Right cardiac atrium (tissue), 5 donors: Measurements from ENCODE around the gene FBXL16. TPM values are rescaled to one million over a fixed set of nuclear protein-coding genes. Genes with fewer than 3 reads are reported as not detected.
"Not testable (repeated sequence)": the region's sequence is repeated elsewhere in the genome, so short reads cannot be mapped to it uniquely, and the experiment has no call there.

ENCODE experiments used
- ATAC-seq, 2 donors: fragments of 200-7000 bp; cut with Tn5 transposase; one replicate each; pipeline versions ENCODE4 v1.8.0 to v1.9.1; 2020; ENCODE audit warnings: moderate library complexity in 2 of 2, mild to moderate bottlenecking in 1 of 2
- DNase-seq, 3 donors: peaks; one replicate each; pipeline ENCODE4 v3.0.0-alpha.2; 2020
- H3K27ac ChIP-seq: one replicate; pipeline ENCODE4 v1.5.1; 2013; ENCODE audit warnings: mild to moderate bottlenecking, low read length, control low read depth, moderate library complexity
- H3K27me3 ChIP-seq: one replicate; pipeline ENCODE4 v1.6.1; 2013; ENCODE audit not compliant: control insufficient read depth, insufficient read depth
- H3K4me1 ChIP-seq: one replicate; pipeline ENCODE4 v1.6.1; 2013; ENCODE audit warnings: low read length; ENCODE audit not compliant: control insufficient read depth, insufficient read depth
- H3K4me3 ChIP-seq: one replicate; pipeline ENCODE4 v1.5.1; 2013; ENCODE audit warnings: low read length, control low read depth
- H3K9me3 ChIP-seq: one replicate; pipeline ENCODE4 v1.6.1; 2013; ENCODE audit warnings: low read length; ENCODE audit not compliant: control insufficient read depth
- WGBS: extraction: QIAGEN DNeasy Blood & Tissue Kit; methylation state at CpG from one replicate; pipeline ENCODE4 v1.1.7; 2013; 5-methylcytosine and 5-hydroxymethylcytosine counted together
- intact Hi-C, 4 donors: fragments of 100-400 bp; cut with DNase I; formaldehyde crosslinking; loops; one replicate each; pipeline versions ENCODE4 v1.11.0 to v1.14.0; 2022 to 2023
- long read RNA-seq, 4 donors: library from polyadenylated mRNA; unstranded; transcript quantifications; one replicate each; pipeline ENCODE4 v2.0.0, GENCODE V29; 2020 to 2021
- polyA plus RNA-seq: library from polyadenylated mRNA; stranded (reverse); fragments of 200-250 nt; gene quantifications from one replicate; pipeline ENCODE4 v1.2.3, GENCODE V29; 2013
- total RNA-seq, 4 donors: library from RNA; stranded (reverse); fragmentation: NEBNext Ultra II Directional; extraction: Animal tissue kit (Norgen Biotek cat#: 25700); gene quantifications; one replicate each; pipeline ENCODE4 v1.2.1, GENCODE V29; 2021
- donor health status: healthy with polysubstance abuse.
- donor health status: DM: no; HTN: yes; CAD: no.
- donor health status: DM: no; HTN: no; CAD: no.
- donor health status: DM: no; HTN: yes; CAD: no; lungs with severe emphysema.
- donor health status: DM: yes; HTN: yes; CAD: no.

FBXL16 gene, protein sequence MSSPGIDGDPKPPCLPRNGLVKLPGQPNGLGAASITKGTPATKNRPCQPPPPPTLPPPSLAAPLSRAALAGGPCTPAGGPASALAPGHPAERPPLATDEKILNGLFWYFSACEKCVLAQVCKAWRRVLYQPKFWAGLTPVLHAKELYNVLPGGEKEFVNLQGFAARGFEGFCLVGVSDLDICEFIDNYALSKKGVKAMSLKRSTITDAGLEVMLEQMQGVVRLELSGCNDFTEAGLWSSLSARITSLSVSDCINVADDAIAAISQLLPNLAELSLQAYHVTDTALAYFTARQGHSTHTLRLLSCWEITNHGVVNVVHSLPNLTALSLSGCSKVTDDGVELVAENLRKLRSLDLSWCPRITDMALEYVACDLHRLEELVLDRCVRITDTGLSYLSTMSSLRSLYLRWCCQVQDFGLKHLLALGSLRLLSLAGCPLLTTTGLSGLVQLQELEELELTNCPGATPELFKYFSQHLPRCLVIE
- under 1 TPM; 0.19 to 0.38 (median 0.28) TPM for total RNA-seq
- polyA plus RNA-seq, result 0.34 TPM
- long read RNA-seq, donor 1, partial matches to known transcripts, result 0 of 1 reads
- long read RNA-seq, donor 1, other reads (novel, unspliced or antisense), result 1 of 1 reads
- long read RNA-seq, donor 2, result 0 reads
- long read RNA-seq, donor 3, partial matches to known transcripts, result 2 of 4 reads
- long read RNA-seq, donor 3, other reads (novel, unspliced or antisense), result 2 of 4 reads
- long read RNA-seq, donor 4, partial matches to known transcripts, result 0 of 1 reads
- long read RNA-seq, donor 4, other reads (novel, unspliced or antisense), result 0 of 1 reads

DNA sequence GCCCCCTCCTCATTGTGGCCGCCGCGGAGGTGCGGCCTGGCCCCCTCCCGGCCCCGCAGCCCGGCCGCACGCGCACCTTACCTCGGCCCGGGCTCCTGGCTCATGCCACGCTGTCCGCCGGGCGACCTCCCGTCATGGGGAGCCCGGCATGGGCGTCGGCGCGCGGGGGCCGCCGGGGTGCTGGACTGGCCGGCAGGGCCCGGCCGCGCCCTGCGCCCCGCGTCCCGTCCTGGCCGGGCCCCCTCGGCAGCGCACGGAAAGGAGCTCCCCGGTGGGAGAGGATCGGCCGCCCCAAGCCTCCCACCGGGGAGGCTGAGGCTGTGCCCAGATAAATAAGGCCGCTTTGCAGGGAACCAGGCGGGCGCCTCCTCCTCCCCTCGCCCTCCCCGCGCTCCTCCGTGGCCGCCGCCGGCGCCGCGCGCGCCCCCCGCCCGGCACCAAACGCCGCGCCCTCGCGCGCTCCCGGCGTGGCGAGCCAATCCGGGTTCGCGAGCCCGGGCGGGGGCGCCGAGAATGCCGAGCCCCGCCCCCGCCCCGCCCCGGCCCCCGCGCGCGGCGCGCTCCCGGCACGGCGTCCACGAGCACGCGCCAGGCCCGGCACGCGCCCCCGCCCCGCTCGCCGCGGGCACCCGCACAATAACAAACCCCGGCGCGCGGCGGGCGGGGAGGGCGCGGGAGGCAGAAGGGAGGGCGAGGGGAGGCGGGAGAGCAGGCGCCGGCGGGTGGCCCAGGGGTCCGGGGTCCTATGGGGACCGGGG, at the start of gene FBXL16:
TSS of gene FBXL16 (minus strand) at position 371 of the 758 bp plus-strand sequence. CDS start 8,396 bp downstream, outside the sequence.
- H3K9me3 ChIP-seq, result no peaks in the 10 kb centered on the region
- intact Hi-C loops, result loop anchor here in 1 of 4 donors (5.0 kb wide), 1 partner anchor 347 kb away; no protein-coding TSS in a partner anchor
- H3K27me3 ChIP-seq, result no peaks in the 10 kb centered on the region
- WGBS, result 1% methylated on average over 112 of the region's 115 CpGs
- ATAC-seq (no peak), DNase-seq (no peak)
- no peaks in the 10 kb centered on the region for H3K4me1 ChIP-seq
- H3K4me3 ChIP-seq, result peak within 1 kb of the TSS; percentile 18
- H3K27ac ChIP-seq, result no peak within 1 kb of the TSS

DNA sequence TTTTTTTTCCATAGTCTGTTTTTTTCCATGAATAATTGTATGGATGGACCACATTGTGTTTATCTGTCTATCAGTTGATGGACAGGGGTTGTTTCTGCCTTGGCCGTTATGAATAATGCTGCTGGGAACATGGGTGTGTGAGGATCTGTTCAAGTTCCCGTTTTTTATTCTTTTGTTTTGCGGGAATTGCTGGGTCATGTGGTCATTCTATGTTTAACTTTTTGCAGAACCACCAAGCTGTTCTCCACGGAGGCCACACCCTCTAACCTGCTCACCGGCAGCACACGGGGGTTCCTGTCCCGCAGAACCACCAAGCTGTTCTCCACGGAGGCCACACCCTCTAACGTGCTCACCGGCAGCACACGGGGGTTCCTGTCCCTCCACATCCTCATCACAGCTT, 49.1 kb upstream of the FBXL16 start:
- no peak overlapping the region for H3K4me3 ChIP-seq
- ATAC-seq (no peak), DNase-seq (peak in 1 of 3 donors; percentile 24)
- H3K27me3 ChIP-seq, result no peaks in the 10 kb centered on the region
- WGBS, result 62% methylated on average over 11 of the region's 11 CpGs
- no peaks in the 10 kb centered on the region for H3K4me1 ChIP-seq
- intact Hi-C loops, result no loop called here
- H3K9me3 ChIP-seq, result no peaks in the 10 kb centered on the region
- no peak overlapping the region for H3K27ac ChIP-seq

DNA sequence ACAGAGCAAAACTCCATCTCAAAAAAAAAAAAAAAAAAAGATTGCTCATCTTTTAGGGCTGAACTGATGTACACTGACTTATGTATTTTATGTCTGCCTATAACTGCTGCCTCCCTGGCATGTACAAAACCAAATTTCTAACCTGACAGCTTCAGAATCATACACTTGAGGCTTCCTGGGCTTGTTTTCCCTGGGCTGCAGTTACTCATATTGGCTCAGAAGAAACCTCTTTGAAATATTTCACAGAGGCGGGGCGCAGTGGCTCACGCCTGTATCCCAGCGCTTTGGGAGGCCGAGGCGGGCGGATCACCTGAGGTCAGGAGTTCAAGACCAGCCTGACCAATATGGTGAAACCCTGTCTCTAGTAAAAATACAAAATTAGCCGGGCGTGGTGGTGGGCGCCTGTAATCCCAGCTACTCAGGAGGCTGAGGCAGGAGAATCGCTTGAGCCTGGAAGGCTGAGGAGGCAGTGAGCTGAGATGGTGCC, 48.6 kb upstream of the FBXL16 start:
- H3K27me3 ChIP-seq, ATAC-seq, H3K9me3 ChIP-seq, intact Hi-C loops, DNase-seq, H3K27ac ChIP-seq, H3K4me1 ChIP-seq, H3K4me3 ChIP-seq: not testable (repeated sequence)
- WGBS, result 88% methylated on average over 11 of the region's 11 CpGs

DNA sequence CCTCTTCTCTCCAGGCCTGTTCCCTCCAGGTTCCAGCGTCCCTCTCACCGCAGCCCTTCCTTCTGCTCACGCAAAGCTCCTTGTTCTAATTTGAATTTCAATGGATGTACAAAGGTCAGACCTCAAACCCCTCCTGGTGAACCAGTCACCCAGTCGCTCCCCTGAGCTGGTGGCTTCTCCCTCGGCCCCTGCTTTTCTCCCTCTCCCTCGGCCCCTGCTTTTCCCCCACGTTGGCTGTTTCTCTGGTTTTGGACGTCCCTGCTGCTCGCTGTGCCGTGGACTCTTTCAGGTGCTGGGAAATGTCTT, 46.4 kb upstream of the FBXL16 start:
- no peaks in the 10 kb centered on the region for H3K9me3 ChIP-seq
- no peak overlapping the region for H3K4me3 ChIP-seq
- DNase-seq (no peak), ATAC-seq (no peak)
- H3K27me3 ChIP-seq, result no peaks in the 10 kb centered on the region
- no peaks in the 10 kb centered on the region for H3K4me1 ChIP-seq
- H3K27ac ChIP-seq, result no peak overlapping the region
- intact Hi-C loops, result no loop called here
- WGBS, result 35% methylated on average over 10 of the region's 10 CpGs

DNA sequence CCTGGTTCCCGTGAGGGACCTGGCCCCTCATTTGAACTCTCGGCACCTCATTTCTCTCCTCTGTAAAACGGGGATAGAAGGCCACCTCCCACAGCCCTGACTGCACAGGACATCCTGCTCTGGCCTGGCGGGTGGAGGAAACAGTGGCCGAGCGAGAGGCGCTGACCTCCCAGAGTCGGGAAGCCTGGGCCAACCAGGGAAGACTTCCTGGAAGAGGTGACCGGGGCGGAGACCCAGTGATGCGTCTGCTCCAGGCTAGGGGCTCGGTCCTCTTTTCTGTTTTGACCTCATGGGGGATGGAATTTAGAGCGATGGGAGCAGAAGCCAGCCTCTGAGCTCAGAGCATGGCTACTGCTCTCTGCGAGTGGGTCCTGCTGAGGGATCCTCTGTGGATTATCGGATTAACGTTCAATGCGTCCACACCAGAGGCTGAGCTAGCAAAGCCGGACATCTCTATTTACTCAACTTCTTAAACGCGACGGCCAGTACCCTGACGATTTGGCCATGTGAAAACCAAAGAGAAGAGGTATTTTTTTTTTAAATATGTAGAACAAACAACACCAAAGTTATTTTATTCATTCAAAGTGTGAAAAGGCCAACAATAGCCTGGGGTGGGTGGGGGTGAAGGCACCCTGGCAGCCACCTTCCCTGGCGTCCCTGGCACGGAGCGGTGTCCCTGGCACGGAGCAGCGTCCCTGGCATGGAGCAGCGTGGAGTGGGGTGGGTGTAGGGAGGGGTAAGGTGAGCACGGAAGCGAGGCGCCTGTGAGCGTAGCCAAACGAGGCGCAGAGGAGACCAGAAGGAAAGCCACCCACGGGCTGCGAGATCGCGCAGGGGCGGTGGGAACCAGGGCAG, 45.8 kb upstream of the FBXL16 start:
- peak in 2 of 3 donors; percentile 68 to 75 for DNase-seq

DNA sequence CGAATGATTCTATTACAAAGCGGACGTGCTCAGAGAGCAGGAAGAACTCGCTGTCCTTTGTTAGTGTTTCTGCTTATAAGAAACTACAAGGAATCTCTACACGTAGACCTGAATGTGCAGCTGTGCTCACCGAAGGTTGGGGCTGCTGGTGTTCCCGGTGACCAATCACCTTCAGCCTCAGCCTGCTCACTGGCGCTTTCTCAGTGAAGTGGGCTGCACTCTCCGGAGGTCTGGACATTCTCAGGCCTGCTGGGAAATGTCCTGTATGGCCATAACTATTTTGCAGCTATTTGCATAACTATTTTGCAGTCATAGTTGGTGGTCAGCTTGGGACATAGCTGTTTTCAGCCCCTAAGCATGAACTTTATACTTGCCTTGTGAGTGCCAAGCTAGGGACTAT, 44.9 kb upstream of the FBXL16 start:
- DNase-seq (peak in 1 of 3 donors; percentile 4), ATAC-seq (no peak)
- Histone ChIP-seq H3K9me3 (no peaks in the 10 kb centered on the region), H3K27me3 (no peaks in the 10 kb centered on the region), H3K4me1 (no peaks in the 10 kb centered on the region), H3K27ac (no peak overlapping the region), H3K4me3 (no peak overlapping the region)
- intact Hi-C loops, result no loop called here
- 52% methylated on average over 9 of the region's 9 CpGs for WGBS

More for the DNA sequence above, 45.8 kb upstream of the FBXL16 start:
- WGBS, result 53% methylated on average over 39 of the region's 39 CpGs
- intact Hi-C loops, result no loop called here
- Histone ChIP-seq H3K9me3 (no peaks in the 10 kb centered on the region), H3K4me1 (no peaks in the 10 kb centered on the region), H3K27me3 (no peaks in the 10 kb centered on the region), H3K4me3 (no peak overlapping the region), H3K27ac (no peak overlapping the region)
- ATAC-seq, result peak; percentile 82 to 89

DNA sequence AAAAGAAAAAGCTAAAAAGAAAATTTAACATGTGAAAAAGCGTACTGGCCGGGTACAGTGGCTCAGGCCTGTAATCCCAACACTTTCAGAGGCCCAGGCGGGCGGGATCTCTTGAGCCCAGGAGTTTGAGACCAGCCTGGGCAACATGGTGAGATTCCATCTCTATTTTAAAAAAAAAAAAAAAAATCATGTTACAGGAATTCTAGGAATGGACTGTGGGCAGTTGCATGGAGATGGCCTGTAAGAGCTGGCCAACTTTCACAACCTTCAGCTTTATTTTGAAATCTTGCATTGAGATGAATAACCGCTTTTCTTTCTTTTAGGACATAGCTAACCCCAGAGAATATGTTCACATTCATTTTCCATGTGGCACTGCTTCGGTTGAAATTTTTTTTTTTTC, 43.4 kb upstream of the FBXL16 start:
- no peak overlapping the region for H3K27ac ChIP-seq
- H3K27me3 ChIP-seq, result no peaks in the 10 kb centered on the region
- DNase-seq, result peak in 1 of 3 donors; percentile 29
- no peak overlapping the region for H3K4me3 ChIP-seq
- no peaks in the 10 kb centered on the region for H3K9me3 ChIP-seq
- intact Hi-C loops, result no loop called here
- 78% methylated on average over 6 of the region's 6 CpGs for WGBS
- ATAC-seq, result no peak
- H3K4me1 ChIP-seq, result no peaks in the 10 kb centered on the region

DNA sequence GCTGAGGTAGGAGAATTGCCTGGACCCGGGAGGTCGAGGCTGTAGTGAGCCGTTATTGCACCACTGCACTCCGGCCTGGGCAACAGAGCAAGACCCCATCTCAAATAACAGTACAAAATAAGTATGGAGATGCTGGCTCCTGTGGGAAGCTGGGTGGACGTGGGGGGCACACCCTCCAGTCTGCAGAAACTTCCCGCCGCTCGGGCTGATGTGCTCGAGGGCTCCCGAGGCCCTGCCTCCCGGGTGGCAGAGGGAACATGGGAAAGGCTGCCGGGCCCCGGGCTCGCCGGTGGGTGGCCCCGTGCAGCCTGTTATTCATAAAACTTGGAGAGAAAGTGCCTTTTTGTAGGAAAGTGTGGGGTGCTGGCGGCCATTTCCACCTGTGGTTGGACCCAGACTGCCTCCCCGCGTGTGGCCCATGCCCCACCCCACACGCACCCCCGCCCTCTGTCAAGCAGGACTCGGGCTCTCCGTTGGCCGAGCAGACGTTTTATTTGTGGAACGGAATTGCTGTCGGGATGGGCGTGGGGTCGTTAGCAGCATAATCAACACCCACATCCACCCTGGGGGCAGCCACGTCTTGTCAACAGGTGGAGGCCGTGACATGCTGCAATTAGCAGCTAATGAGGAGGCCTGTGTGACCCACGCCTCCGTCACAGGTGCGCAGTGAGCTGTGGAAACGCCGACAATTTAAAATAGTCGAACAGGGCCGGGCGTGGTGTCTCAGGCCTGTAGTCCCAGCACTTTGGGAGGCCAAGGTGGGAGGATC, 42.6 kb upstream of the FBXL16 start:
- ATAC-seq (no peak), DNase-seq (peak in 1 of 3 donors; percentile 45)
- Histone ChIP-seq H3K4me1 (no peaks in the 10 kb centered on the region), H3K9me3 (no peaks in the 10 kb centered on the region), H3K27me3 (no peaks in the 10 kb centered on the region), H3K27ac (no peak overlapping the region), H3K4me3 (no peak overlapping the region)
- intact Hi-C loops, result no loop called here
- 80% methylated on average over 39 of the region's 39 CpGs for WGBS

DNA sequence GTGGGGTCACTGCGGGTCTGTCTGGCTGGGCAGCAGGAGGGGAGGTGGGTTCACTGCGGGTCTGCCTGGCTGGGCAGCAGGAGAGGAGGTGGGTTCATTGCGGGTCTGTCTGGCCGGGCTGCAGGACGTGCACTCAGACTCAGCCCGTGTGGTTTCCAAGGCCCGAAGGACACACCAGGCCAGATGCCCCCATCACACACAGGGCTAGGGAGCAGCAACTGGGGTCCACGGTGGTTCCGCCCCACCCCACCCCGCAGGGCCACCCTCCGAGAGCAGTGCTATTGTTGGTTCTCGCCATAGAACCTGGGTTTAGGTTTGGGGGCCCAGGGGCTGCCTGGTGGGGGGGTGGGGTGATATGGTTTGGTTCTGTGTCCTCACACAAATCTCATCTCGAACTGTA, 41.0 kb upstream of the FBXL16 start:
- no peak for DNase-seq
- Histone ChIP-seq H3K4me1 (no peaks in the 10 kb centered on the region), H3K27ac (no peak overlapping the region), H3K4me3 (no peak overlapping the region), H3K9me3 (no peaks in the 10 kb centered on the region), H3K27me3 (no peaks in the 10 kb centered on the region)
- WGBS, result 77% methylated on average over 13 of the region's 13 CpGs
- ATAC-seq, result no peak
- intact Hi-C loops, result no loop called here

DNA sequence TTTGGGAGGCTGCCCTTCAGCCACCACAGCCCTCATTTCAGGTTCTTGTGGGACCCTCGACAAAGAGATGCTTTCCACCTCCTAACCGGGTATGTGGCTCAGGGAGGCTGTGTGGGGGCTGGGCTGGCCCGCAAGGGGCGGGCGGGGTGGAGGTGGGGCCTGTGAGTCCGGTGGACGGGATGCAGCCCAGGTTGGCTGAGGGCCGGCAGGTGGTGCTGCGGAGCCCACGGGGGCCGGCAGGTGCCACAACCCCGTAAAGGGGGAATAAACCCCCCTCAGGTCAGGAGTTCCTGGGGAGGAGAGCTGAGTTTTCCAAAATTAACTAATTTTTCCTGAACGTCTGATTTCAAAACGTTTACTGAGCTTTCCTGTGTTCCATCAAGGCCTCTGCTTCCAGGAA, 40.1 kb upstream of the FBXL16 start:
- ATAC-seq, result no peak
- WGBS, result 4% methylated on average over 14 of the region's 14 CpGs
- Histone ChIP-seq H3K4me3 (no peak overlapping the region), H3K27ac (no peak overlapping the region), H3K27me3 (no peaks in the 10 kb centered on the region), H3K4me1 (no peaks in the 10 kb centered on the region), H3K9me3 (no peaks in the 10 kb centered on the region)
- intact Hi-C loops, result no loop called here
- DNase-seq, result peak in 1 of 3 donors; percentile 40
